GM12878 (cell line): ENCODE results near the gene TLR10. TPM values are rescaled to one million over a fixed set of nuclear protein-coding genes. Genes with fewer than 3 reads are reported as not detected.

Source experiments
- ASH2L ChIP-seq: fragments of 300-600, 200-600 bp; sonication (generic); IDR thresholded peaks from 2 replicates; pipeline ENCODE4 v1.6.1; 2017; ENCODE audit warnings: low read depth, mild to moderate bottlenecking, borderline replicate concordance
- EP300 ChIP-seq, 2 experiments: fragments of 150-350 bp in 1 of 2; IDR thresholded peaks; 2 replicates each; pipeline ENCODE4 v1.6.1; 2011 to 2012; ENCODE audit warnings: low read depth in 2 of 2, low read length in 2 of 2, borderline replicate concordance in 1 of 2, improper control_type of control experiment in 1 of 2, inconsistent platforms in 1 of 2; ENCODE audit not compliant: control insufficient read depth in 1 of 2
- EZH2 ChIP-seq: IDR thresholded peaks from 2 replicates; pipeline ENCODE4 v1.6.1; 2012; ENCODE audit warnings: low read depth, mild to moderate bottlenecking, control low read depth, inconsistent platforms, low read length, borderline replicate concordance; ENCODE audit not compliant: control insufficient read depth
- FOXK2 ChIP-seq: fragments of 450-650 bp; IDR thresholded peaks from 2 replicates; pipeline ENCODE4 v1.6.1; 2017; ENCODE audit warnings: mild to moderate bottlenecking, moderate library complexity
- GABPA ChIP-seq: IDR thresholded peaks from 2 replicates; pipeline ENCODE4 v1.6.1; 2014; ENCODE audit warnings: antibody characterized with exemption, low read depth, mild to moderate bottlenecking, inconsistent platforms
- IRF4 ChIP-seq: IDR thresholded peaks from 2 replicates; pipeline ENCODE4 v1.6.1; 2011; ENCODE audit warnings: low read depth, low read length
- JUND ChIP-seq: IDR thresholded peaks from 2 replicates; pipeline ENCODE4 v1.6.1; 2012; ENCODE audit warnings: low read depth, mild to moderate bottlenecking, low read length, improper control_type of control experiment, moderate library complexity
- KLF5 ChIP-seq: fragments of 450-650 bp; IDR thresholded peaks from 2 replicates; pipeline ENCODE4 v1.6.1; 2014; ENCODE audit warnings: mild to moderate bottlenecking; ENCODE audit not compliant: partially characterized antibody
- MTA3 ChIP-seq: IDR thresholded peaks from 2 replicates; pipeline ENCODE4 v1.6.1; 2012; ENCODE audit warnings: low read length, inconsistent platforms, borderline replicate concordance
- NBN ChIP-seq: fragments of 450-650 bp; IDR thresholded peaks from 2 replicates; pipeline ENCODE4 v1.6.1; 2016
- NFXL1 ChIP-seq: fragments of 450-650 bp; IDR thresholded peaks from 2 replicates; pipeline ENCODE4 v1.6.1; 2017; ENCODE audit warnings: antibody characterized with exemption, mild to moderate bottlenecking, borderline replicate concordance
- PML ChIP-seq: IDR thresholded peaks from 2 replicates; pipeline ENCODE4 v1.6.1; 2012; ENCODE audit warnings: low read length, inconsistent platforms
- POLR2AphosphoS2 ChIP-seq: IDR thresholded peaks from 2 replicates; pipeline ENCODE4 v1.6.1; 2011; ENCODE audit warnings: low read depth, mild to moderate bottlenecking, low read length, improper control_type of control experiment, moderate library complexity
- RBBP5 ChIP-seq: fragments of 200-600 bp; sonication (generic); conservative IDR thresholded peaks from 2 replicates; pipeline ENCODE4 v1.6.1; 2016
- RELA ChIP-seq: fragments of 450-650 bp; IDR thresholded peaks from 2 replicates; pipeline ENCODE4 v1.8.0; 2014; ENCODE audit warnings: borderline replicate concordance; ENCODE audit not compliant: partially characterized antibody
- RUNX3 ChIP-seq: IDR thresholded peaks from 2 replicates; pipeline ENCODE4 v1.6.1; 2012; ENCODE audit warnings: low read length, inconsistent platforms
- SIN3A ChIP-seq: IDR thresholded peaks from 2 replicates; pipeline ENCODE4 v1.6.1; 2012; ENCODE audit warnings: low read depth, low read length, improper control_type of control experiment
- SKIL ChIP-seq: fragments of 450-650 bp; IDR thresholded peaks from 2 replicates; pipeline ENCODE4 v1.6.1; 2017; ENCODE audit warnings: mild to moderate bottlenecking, low read depth, inconsistent platforms; ENCODE audit not compliant: poor library complexity, severe bottlenecking
- SMARCA5 ChIP-seq: fragments of 450-650 bp; IDR thresholded peaks from 2 replicates; pipeline ENCODE4 v1.6.1; 2017; ENCODE audit warnings: mild to moderate bottlenecking
- SP1 ChIP-seq: IDR thresholded peaks from one replicate; pipeline ENCODE4 v1.6.1; 2011; ENCODE audit warnings: low read depth, low read length
- STAT3 ChIP-seq: IDR thresholded peaks from 2 replicates; pipeline ENCODE4 v1.6.1; 2011; ENCODE audit warnings: low read depth, low read length, improper control_type of control experiment
- SUPT20H ChIP-seq: IDR thresholded peaks from 2 replicates; pipeline ENCODE4 v1.6.1; 2011; ENCODE audit warnings: low read depth, mild to moderate bottlenecking, low read length, moderate library complexity, borderline replicate concordance; ENCODE audit not compliant: control insufficient read depth
- YY1 ChIP-seq: IDR thresholded peaks from 2 replicates; pipeline ENCODE4 v1.6.1; 2011; ENCODE audit warnings: low read depth, mild to moderate bottlenecking, low read length
- ZNF384 ChIP-seq: IDR thresholded peaks from 2 replicates; pipeline ENCODE4 v1.6.1; 2012; ENCODE audit warnings: low read depth, mild to moderate bottlenecking, low read length, improper control_type of control experiment, borderline replicate concordance
- polyA plus RNA-seq, 11 experiments: library from polyadenylated mRNA; depleted of rRNA in 4 of 11; unstranded in 6 of 11; stranded (reverse) in 5 of 11; fragments of >200 nt; fragmentation: Nextera tagmentation in 4 of 11; fragmentation: Illumina TruSeq in 1 of 11; extraction: Ambion mirVana in 4 of 11; extraction: Trizol in 1 of 11; gene quantifications; 1 replicate in 1 of 11; 2 replicates in 10 of 11; pipeline versions ENCODE4 v1.2.1 to v1.2.3, GENCODE V29; 2011 to 2016; ENCODE audit warnings: inconsistent platforms in 2 of 11, missing spikeins in 2 of 11, low read depth in 1 of 11
- total RNA-seq, 4 experiments: library from RNA; depleted of rRNA in 3 of 4; stranded (reverse); fragments of >200 nt in 3 of 4; fragmentation: Illumina TruSeq in 1 of 4; extraction: Trizol in 1 of 4; gene quantifications; 2 replicates each; pipeline versions ENCODE4 v1.2.1 to v1.2.3, GENCODE V29; 2013 to 2021
- TF ChIP-seq, protein P1 (sequence below): fragments of 450-650 bp; IDR thresholded peaks from 2 replicates; pipeline ENCODE4 v1.6.1; 2016; ENCODE audit warnings: mild to moderate bottlenecking
- TF ChIP-seq, protein P2 (sequence below): fragments of 450-650 bp; formaldehyde crosslinking; IDR thresholded peaks from 2 replicates; pipeline ENCODE4 v1.5.0; 2022; ENCODE audit warnings: mild to moderate bottlenecking, missing genetic modification characterization

The TLR10 gene
- total and polyA plus RNA-seq, 10 of the 15 experiments (the other 5 are each of a cell fraction or from before 2014, with no cell fraction given): 31.5 to 149 (median 64.9) TPM

- TF ChIP-seq PML: peak; percentile 42; the same call in 1 of the 2 replicates
- TF ChIP-seq SIN3A: no peak
- TF ChIP-seq IRF4: peak; percentile 81
- TF ChIP-seq, protein P1, sequence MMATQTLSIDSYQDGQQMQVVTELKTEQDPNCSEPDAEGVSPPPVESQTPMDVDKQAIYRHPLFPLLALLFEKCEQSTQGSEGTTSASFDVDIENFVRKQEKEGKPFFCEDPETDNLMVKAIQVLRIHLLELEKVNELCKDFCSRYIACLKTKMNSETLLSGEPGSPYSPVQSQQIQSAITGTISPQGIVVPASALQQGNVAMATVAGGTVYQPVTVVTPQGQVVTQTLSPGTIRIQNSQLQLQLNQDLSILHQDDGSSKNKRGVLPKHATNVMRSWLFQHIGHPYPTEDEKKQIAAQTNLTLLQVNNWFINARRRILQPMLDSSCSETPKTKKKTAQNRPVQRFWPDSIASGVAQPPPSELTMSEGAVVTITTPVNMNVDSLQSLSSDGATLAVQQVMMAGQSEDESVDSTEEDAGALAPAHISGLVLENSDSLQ: peak; percentile 43; the same call in 1 of the 2 replicates
- peak; percentile 91 for TF ChIP-seq RUNX3
- TF ChIP-seq NBN: peak; percentile 73
- peak; percentile 42 for TF ChIP-seq KLF5
- TF ChIP-seq SUPT20H: no peak
- TF ChIP-seq JUND: no peak
- peak; percentile 4; the same call in 1 of the 2 replicates for TF ChIP-seq YY1
- TF ChIP-seq ASH2L: no peak
- TF ChIP-seq GABPA: peak; percentile 66; the same call in 1 of the 2 replicates
- peak; percentile 98 for TF ChIP-seq SKIL
- TF ChIP-seq MTA3: peak; percentile 75; the same call in 1 of the 2 replicates
- TF ChIP-seq STAT3: no peak
- TF ChIP-seq EP300 (IDR thresholded peaks at IDR 0.05; ENCODE audit: borderline replicate concordance in 1 of 2, control insufficient read depth in 1 of 2, low read depth in 2 of 2, low read length in 2 of 2): no peak; a peak in 1 of 4 replicates
- TF ChIP-seq SMARCA5: 0 out of 2 replicates have a peak, but pooled peaks have one; percentile 21
- no peak for TF ChIP-seq EZH2
- no peak for TF ChIP-seq NFXL1
- no peak for TF ChIP-seq ZNF384
- peak; percentile 20 for TF ChIP-seq SP1
- TF ChIP-seq, protein P2, sequence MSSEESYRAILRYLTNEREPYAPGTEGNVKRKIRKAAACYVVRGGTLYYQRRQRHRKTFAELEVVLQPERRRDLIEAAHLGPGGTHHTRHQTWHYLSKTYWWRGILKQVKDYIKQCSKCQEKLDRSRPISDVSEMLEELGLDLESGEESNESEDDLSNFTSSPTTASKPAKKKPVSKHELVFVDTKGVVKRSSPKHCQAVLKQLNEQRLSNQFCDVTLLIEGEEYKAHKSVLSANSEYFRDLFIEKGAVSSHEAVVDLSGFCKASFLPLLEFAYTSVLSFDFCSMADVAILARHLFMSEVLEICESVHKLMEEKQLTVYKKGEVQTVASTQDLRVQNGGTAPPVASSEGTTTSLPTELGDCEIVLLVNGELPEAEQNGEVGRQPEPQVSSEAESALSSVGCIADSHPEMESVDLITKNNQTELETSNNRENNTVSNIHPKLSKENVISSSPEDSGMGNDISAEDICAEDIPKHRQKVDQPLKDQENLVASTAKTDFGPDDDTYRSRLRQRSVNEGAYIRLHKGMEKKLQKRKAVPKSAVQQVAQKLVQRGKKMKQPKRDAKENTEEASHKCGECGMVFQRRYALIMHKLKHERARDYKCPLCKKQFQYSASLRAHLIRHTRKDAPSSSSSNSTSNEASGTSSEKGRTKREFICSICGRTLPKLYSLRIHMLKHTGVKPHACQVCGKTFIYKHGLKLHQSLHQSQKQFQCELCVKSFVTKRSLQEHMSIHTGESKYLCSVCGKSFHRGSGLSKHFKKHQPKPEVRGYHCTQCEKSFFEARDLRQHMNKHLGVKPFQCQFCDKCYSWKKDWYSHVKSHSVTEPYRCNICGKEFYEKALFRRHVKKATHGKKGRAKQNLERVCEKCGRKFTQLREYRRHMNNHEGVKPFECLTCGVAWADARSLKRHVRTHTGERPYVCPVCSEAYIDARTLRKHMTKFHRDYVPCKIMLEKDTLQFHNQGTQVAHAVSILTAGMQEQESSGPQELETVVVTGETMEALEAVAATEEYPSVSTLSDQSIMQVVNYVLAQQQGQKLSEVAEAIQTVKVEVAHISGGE (CRISPR knock-in tag): no peak
- no peak for TF ChIP-seq RELA
- TF ChIP-seq RBBP5: no peak
- TF ChIP-seq FOXK2: no peak
- TF ChIP-seq POLR2AphosphoS2: peak; percentile 51; the same call in 1 of the 2 replicates
Measured at GRCh38 chr4:38805530-38806145, 22.8 kb upstream of the TLR10 start (continued).
